ENCODE measurements around the gene TGFBR2.

TGFBR2 gene

GRCh38 chr3:30695302-30696061 lies 89.1 kb downstream of the TGFBR2 start:
- no peak for DNase-seq

DNA sequence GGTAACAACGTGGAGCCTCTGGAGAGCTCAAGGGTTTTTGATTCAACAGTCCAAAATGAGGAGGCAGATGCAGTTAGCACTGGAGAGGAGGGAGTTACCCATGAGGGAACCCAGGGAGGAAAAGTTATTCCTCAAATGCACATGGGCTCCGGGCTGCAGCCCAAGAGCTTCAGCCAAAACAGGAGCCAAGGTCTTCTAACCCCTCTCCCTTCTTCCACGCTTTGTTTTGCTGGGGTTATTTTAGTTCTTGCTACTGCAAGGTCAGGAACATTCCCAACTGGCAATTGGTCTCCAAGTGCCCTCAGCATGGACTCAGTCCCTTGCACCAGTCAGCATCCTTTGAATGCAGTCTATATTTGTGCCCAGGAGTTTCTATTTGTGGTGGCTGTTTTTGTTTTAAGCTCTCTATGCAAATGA lies 90.0 kb downstream of the TGFBR2 start:
- DNase-seq = no peak

DNA sequence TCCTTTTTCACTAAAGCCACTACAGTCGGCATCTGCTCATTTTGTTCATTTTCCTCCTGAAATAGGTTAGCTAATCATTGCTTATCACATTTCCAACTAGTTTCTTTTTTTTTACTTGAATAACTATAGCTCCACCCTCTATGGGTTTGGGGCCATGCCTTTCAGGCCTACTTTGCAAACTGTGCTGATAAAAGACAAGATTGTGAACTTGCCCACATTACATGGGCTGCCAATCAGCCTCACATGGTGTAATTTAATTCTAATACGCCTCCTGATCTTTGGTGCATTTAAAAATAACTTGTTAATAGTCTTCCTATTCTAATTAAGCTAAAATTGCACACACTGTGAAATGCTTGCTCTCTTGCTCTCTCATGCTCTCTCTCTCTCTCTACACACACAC lies 90.5 kb downstream of the TGFBR2 start:
- no peak for DNase-seq

GRCh38 chr3:30698549-30698948 lies 92.1 kb downstream of the TGFBR2 start:
- DNase-seq = no peak

GRCh38 chr3:30699927-30700326 lies 93.5 kb downstream of the TGFBR2 start:
- DNase-seq = no peak

DNA sequence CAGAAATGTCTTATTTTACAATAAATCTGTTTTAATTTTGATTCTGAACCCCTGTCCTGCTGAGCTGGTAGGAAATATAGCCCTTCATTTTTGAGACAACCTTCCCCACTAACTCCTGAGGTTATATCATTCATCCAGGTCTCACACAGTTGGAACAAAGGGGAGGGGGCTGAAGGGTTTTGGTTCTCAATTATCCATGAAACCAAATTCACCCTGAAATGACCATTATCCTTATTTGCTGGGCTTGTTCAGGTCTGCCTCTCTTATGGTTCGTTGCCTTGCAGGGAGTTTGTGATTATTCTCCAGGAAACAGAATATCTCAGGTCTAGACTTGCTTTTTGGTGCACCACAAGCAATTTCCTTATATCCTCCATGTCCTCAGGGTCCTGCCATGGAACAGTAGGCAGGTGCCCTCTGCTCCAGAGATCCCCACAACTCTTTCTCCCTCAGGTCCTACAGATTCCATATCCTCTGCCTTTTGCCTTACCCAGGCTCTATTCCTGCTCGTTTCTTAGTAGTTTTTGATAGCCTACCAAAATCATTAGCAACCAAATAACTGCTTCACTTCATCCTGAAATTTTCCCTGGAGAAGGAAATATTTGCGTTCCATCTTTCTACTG lies 94.4 kb downstream of the TGFBR2 start:
- no peak for DNase-seq

DNA sequence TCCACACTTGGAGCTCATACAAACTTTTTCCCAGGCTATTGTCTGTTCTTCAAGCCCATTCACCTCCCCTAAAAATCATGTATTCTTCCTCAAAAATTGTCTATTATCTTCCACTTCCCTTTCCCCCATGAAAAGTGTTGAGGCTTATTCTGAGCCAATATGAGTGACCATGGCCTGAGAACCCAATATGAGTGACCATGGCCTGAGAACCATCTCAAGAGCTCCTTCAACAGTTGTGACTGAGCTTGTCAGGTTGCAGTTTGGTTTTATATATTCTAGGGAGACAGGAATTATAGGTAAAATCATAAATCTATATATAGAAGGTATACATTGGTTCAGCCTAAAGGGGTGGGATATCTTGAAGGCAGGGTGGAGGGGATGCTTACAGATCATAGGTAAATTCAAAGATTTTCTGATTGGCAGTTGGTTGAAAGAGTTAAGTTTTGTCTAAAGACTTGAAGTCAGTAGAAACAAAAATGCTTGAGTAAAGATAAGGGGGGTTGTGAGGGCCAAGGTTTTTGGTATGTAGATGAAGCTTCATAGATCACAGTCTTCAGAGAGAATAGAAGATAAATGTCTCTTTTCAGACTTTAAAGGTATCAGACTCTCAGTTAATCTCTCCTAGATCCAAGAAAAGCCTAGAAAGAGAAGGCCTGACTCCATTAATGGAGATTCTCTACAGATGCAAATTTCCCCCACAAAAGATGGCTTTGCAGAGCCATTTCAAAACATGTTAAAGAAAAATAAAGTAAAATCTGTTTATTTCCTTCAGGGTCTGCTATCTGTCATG lies 95.8 kb downstream of the TGFBR2 start:
- DNase-seq = no peak

GRCh38 chr3:30702828-30703397 lies 96.5 kb downstream of the TGFBR2 start:
- DNase-seq = no peak

- no peak for DNase-seq
Measured at GRCh38 chr3:30704931-30705890, 98.8 kb downstream of the TGFBR2 start.

DNA sequence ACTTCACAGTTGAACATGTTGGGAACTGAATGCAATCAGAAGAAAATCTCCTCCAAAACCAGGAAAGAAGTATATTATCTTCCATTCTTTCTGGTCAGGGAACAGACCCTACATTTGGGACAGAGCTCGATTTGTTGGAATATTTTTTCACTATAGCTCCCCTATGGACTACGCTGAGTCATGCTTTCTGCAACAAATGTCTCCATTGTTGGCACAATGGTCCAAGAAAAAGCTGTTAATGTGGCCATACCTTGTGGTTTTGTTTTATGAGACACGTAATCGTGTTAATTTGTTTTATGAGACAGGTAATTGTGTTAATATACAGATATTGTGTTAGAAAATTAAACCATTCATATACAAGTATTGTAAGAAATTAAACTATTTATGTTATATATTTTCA lies 101.4 kb downstream of the TGFBR2 start:
- DNase-seq = no peak

GRCh38 chr3:30708472-30708871 lies 102.1 kb downstream of the TGFBR2 start:
- no peak for DNase-seq

GRCh38 chr3:30710017-30710416 lies 103.6 kb downstream of the TGFBR2 start:
- DNase-seq = no peak

- DNase-seq = no peak
Measured at GRCh38 chr3:30711151-30711550, 104.8 kb downstream of the TGFBR2 start.

DNA sequence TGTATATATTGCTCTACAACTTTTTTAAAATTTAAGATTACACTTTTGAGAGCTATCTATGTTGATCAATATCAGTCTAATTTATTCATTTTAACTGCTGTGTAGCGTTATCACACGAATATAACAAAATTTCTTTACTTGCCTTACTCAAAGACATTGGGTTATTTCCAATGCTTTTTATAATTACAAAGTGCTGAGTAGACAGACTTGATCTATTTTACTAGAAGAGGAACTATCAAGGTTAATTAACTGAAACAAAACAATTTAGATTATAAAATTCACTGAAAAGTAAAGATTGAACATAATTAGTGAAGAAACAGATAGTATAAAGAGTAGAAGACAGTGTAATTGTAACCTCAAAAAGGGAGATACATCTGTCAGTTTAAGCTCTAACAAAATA lies 105.5 kb downstream of the TGFBR2 start:
- DNase-seq = no peak

- DNase-seq = no peak
Measured at GRCh38 chr3:30712991-30713390, 106.6 kb downstream of the TGFBR2 start.

DNA sequence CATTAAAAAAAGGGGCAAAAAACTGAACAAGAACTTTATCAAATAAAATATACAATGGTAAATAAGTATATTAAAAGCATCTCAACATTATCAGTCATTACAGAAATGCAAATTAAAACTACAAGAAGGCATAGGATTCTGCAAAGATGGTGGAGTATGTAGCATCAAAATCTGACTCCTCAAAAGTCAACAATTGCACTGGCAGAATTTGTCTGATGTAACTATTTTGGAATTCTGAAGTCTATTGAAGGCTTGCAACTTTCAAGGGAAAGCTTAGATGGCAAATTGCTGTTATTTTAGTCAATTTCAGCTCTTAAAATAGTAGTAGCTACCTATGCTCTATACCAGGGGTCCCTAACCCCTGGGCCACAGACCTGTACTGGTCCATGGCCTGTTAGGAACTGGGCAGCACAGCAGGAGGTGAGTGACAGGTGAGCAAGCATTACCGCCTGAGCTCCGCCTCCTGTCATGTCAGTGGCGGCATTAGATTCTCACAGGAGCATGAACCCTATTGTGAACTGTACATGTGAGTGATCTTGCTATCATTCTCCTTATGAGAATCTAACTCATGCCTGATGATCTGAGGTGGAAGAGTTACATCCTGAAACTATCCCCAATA lies 107.6 kb downstream of the TGFBR2 start:
- no peak for DNase-seq

- DNase-seq = no peak
Measured at GRCh38 chr3:30719536-30719935, 113.1 kb downstream of the TGFBR2 start.

DNA sequence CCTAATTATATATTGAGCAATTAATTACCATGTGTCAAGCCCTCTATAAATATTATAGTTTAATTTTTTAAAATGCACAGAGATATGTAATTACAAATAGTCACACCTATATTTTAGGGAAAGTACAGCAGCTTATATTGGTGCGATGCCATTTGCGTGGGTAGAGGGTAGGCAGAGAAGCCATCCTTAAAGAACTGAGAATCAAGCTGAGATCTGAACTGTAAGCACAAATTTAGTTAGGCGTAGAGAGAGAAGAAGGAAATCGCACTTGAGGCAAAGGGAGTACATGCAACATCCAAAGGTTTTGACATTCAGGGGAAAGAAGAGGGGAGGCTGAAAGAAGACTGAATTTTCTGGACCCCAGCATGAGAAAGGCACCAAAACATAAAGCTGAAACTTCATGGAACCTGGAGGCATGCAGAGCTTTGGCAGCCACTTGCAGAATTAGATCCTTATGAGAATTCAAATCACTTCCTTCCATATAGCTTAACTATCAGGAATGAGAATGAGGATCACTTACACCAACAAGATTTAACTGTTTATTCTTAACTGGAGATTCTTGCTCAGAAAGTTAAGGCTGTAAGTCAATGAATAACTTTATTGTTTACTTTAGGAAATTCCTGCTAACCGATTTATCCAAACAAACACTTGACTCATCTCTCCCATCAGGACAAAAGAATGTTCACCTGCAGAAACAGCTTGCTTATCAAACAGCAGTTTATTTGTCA lies 114.3 kb downstream of the TGFBR2 start:
- peak; percentile 6 for DNase-seq

GRCh38 chr3:30721314-30721634 lies 114.9 kb downstream of the TGFBR2 start:
- no peak for DNase-seq

GRCh38 chr3:30723211-30723610 lies 116.8 kb downstream of the TGFBR2 start:
- no peak for DNase-seq

GRCh38 chr3:30724863-30725262 lies 118.5 kb downstream of the TGFBR2 start:
- no peak for DNase-seq

Data from NCI-H510A treated with DMSO at 0.1 percent for 48 hours (cell line).